ENCODE data around the gene EFCAB9.

- no peak for TF ChIP-seq ELF4 (IDR thresholded peaks at IDR 0.05)
- TF ChIP-seq SP1 (IDR thresholded peaks at IDR 0.05): no peak
- no peak for TF ChIP-seq BHLHE40 (IDR thresholded peaks at IDR 0.05; ENCODE audit: borderline replicate concordance)
- no peak for TF ChIP-seq HDGF (IDR thresholded peaks at IDR 0.05; ENCODE audit: borderline replicate concordance)
Measured at GRCh38 chr5:172168311-172168710, 25.7 kb upstream of the EFCAB9 start.
